Activated T-cell treated with anti-CD3 and anti-CD28 coated beads, Interleukin-2, amount 50 U/mL, for 24 hours (primary cell): Measurements from ENCODE around the gene AKAP6.

Experiments used
- DNase-seq: peaks from one replicate; pipeline ENCODE4 v3.0.0-alpha.2; 2020
- H3K27ac Mint-ChIP-seq: 2 replicates; pipeline ENCODE4 v1.8.0; 2020; ENCODE audit warnings: mild to moderate bottlenecking, mixed read lengths
- H3K27me3 Mint-ChIP-seq: 2 replicates; pipeline ENCODE4 v1.8.0; 2020; ENCODE audit warnings: mixed read lengths
- H3K36me3 Mint-ChIP-seq: 2 replicates; pipeline ENCODE4 v1.8.0; 2020; ENCODE audit warnings: low read depth, mixed read lengths
- H3K4me1 Mint-ChIP-seq: 2 replicates; pipeline ENCODE4 v1.8.0; 2020; ENCODE audit warnings: low read depth, mixed read lengths
- H3K4me3 Mint-ChIP-seq: 2 replicates; pipeline ENCODE4 v1.8.0; 2020; ENCODE audit warnings: mild to moderate bottlenecking, moderate library complexity, mixed read lengths
- H3K9me3 Mint-ChIP-seq: 2 replicates; pipeline ENCODE4 v1.8.0; 2020; ENCODE audit warnings: mixed read lengths

Gene AKAP6

GRCh38 chr14:32536175-32536574 lies 207.1 kb downstream of the AKAP6 start:
- H3K27me3 Mint-ChIP-seq = no peaks in the 10 kb centered on the region
- H3K9me3 Mint-ChIP-seq = no peaks in the 10 kb centered on the region
- no peak for DNase-seq
- no peaks in the 10 kb centered on the region for H3K36me3 Mint-ChIP-seq
- H3K4me1 Mint-ChIP-seq = no peaks in the 10 kb centered on the region
- no peak overlapping the region for H3K4me3 Mint-ChIP-seq
- no peak overlapping the region for H3K27ac Mint-ChIP-seq

GRCh38 chr14:32537166-32537565 lies 208.1 kb downstream of the AKAP6 start:
- no peak for DNase-seq
- H3K27ac Mint-ChIP-seq = no peak overlapping the region
- no peak overlapping the region for H3K4me3 Mint-ChIP-seq
- H3K4me1 Mint-ChIP-seq = no peaks in the 10 kb centered on the region
- H3K27me3 Mint-ChIP-seq = no peaks in the 10 kb centered on the region
- no peaks in the 10 kb centered on the region for H3K9me3 Mint-ChIP-seq
- H3K36me3 Mint-ChIP-seq = no peaks in the 10 kb centered on the region

- Mint-ChIP-seq H3K27me3 (no peaks in the 10 kb centered on the region), H3K4me3 (no peak overlapping the region), H3K27ac (no peak overlapping the region), H3K36me3 (no peaks in the 10 kb centered on the region), H3K4me1 (no peaks in the 10 kb centered on the region), H3K9me3 (no peaks in the 10 kb centered on the region)
- DNase-seq = no peak
These were observed 213.4 kb downstream of the AKAP6 start for GRCh38 chr14:32542507-32542906.

GRCh38 chr14:32545095-32545494 lies 216.0 kb downstream of the AKAP6 start:
- H3K4me1 Mint-ChIP-seq = no peaks in the 10 kb centered on the region
- no peaks in the 10 kb centered on the region for H3K27me3 Mint-ChIP-seq
- no peaks in the 10 kb centered on the region for H3K36me3 Mint-ChIP-seq
- H3K4me3 Mint-ChIP-seq = no peak overlapping the region
- no peak for DNase-seq
- H3K9me3 Mint-ChIP-seq = no peaks in the 10 kb centered on the region
- H3K27ac Mint-ChIP-seq = no peak overlapping the region

GRCh38 chr14:32545506-32546210 lies 216.6 kb downstream of the AKAP6 start:
- H3K27me3 Mint-ChIP-seq = no peaks in the 10 kb centered on the region
- no peak for DNase-seq
- H3K36me3 Mint-ChIP-seq = no peaks in the 10 kb centered on the region
- no peak overlapping the region for H3K27ac Mint-ChIP-seq
- no peaks in the 10 kb centered on the region for H3K9me3 Mint-ChIP-seq
- no peaks in the 10 kb centered on the region for H3K4me1 Mint-ChIP-seq
- no peak overlapping the region for H3K4me3 Mint-ChIP-seq

- Mint-ChIP-seq H3K27ac (no peak overlapping the region), H3K4me1 (no peaks in the 10 kb centered on the region)
These were observed 217.1 kb downstream of the AKAP6 start for GRCh38 chr14:32546246-32546645.

GRCh38 chr14:32552766-32553165 lies 223.7 kb downstream of the AKAP6 start:
- DNase-seq = no peak
- no peaks in the 10 kb centered on the region for H3K27me3 Mint-ChIP-seq

More at GRCh38 chr14:32546246-32546645, 217.1 kb downstream of the AKAP6 start:
- no peak overlapping the region for H3K4me3 Mint-ChIP-seq
- no peaks in the 10 kb centered on the region for H3K27me3 Mint-ChIP-seq
- no peak for DNase-seq
- no peaks in the 10 kb centered on the region for H3K9me3 Mint-ChIP-seq
- H3K36me3 Mint-ChIP-seq = no peaks in the 10 kb centered on the region

GRCh38 chr14:32559048-32559447 lies 229.9 kb downstream of the AKAP6 start:
- Mint-ChIP-seq H3K4me1 (no peaks in the 10 kb centered on the region), H3K9me3 (no peaks in the 10 kb centered on the region), H3K27me3 (no peaks in the 10 kb centered on the region), H3K4me3 (no peak overlapping the region), H3K36me3 (no peaks in the 10 kb centered on the region), H3K27ac (no peak overlapping the region)
- no peak for DNase-seq

More at GRCh38 chr14:32552766-32553165, 223.7 kb downstream of the AKAP6 start:
- Mint-ChIP-seq H3K4me3 (no peak overlapping the region), H3K9me3 (no peaks in the 10 kb centered on the region), H3K4me1 (no peaks in the 10 kb centered on the region), H3K27ac (no peak overlapping the region), H3K36me3 (no peaks in the 10 kb centered on the region)

- H3K4me1 Mint-ChIP-seq = peaks cover 4% of the 10 kb centered on the region
- no peaks in the 10 kb centered on the region for H3K36me3 Mint-ChIP-seq
- no peaks in the 10 kb centered on the region for H3K27me3 Mint-ChIP-seq
- no peak overlapping the region for H3K27ac Mint-ChIP-seq
- H3K9me3 Mint-ChIP-seq = no peaks in the 10 kb centered on the region
- no peak overlapping the region for H3K4me3 Mint-ChIP-seq
- no peak for DNase-seq
These were observed 230.5 kb downstream of the AKAP6 start for GRCh38 chr14:32559590-32559989.

GRCh38 chr14:32560209-32560857 lies 231.2 kb downstream of the AKAP6 start:
- Mint-ChIP-seq H3K27ac (no peak overlapping the region), H3K27me3 (no peaks in the 10 kb centered on the region), H3K36me3 (no peaks in the 10 kb centered on the region), H3K9me3 (no peaks in the 10 kb centered on the region), H3K4me3 (no peak overlapping the region), H3K4me1 (peaks cover 11% of the 10 kb centered on the region)
- DNase-seq = no peak

- no peaks in the 10 kb centered on the region for H3K9me3 Mint-ChIP-seq
- peaks cover 12% of the 10 kb centered on the region for H3K4me1 Mint-ChIP-seq
- H3K27ac Mint-ChIP-seq = no peak overlapping the region
- H3K27me3 Mint-ChIP-seq = no peaks in the 10 kb centered on the region
- H3K4me3 Mint-ChIP-seq = no peak overlapping the region
- no peak for DNase-seq
- H3K36me3 Mint-ChIP-seq = no peaks in the 10 kb centered on the region
These were observed 232.4 kb downstream of the AKAP6 start for GRCh38 chr14:32561520-32561919.

GRCh38 chr14:32564596-32564995 lies 235.5 kb downstream of the AKAP6 start:
- no peak overlapping the region for H3K4me3 Mint-ChIP-seq
- H3K4me1 Mint-ChIP-seq = peaks cover 12% of the 10 kb centered on the region
- H3K36me3 Mint-ChIP-seq = no peaks in the 10 kb centered on the region
- no peak overlapping the region for H3K27ac Mint-ChIP-seq
- H3K27me3 Mint-ChIP-seq = no peaks in the 10 kb centered on the region
- no peaks in the 10 kb centered on the region for H3K9me3 Mint-ChIP-seq
- DNase-seq = no peak

GRCh38 chr14:32565256-32565655 lies 236.2 kb downstream of the AKAP6 start:
- H3K4me3 Mint-ChIP-seq = no peak overlapping the region
- DNase-seq = no peak
- no peaks in the 10 kb centered on the region for H3K9me3 Mint-ChIP-seq

GRCh38 chr14:32567543-32568384 lies 238.7 kb downstream of the AKAP6 start:
- Mint-ChIP-seq H3K4me3 (no peak overlapping the region), H3K4me1 (peaks cover 12% of the 10 kb centered on the region), H3K27me3 (no peaks in the 10 kb centered on the region), H3K27ac (no peak overlapping the region), H3K9me3 (no peaks in the 10 kb centered on the region), H3K36me3 (no peaks in the 10 kb centered on the region)
- DNase-seq = no peak

More at GRCh38 chr14:32565256-32565655, 236.2 kb downstream of the AKAP6 start:
- no peak overlapping the region for H3K27ac Mint-ChIP-seq
- no peaks in the 10 kb centered on the region for H3K36me3 Mint-ChIP-seq
- H3K27me3 Mint-ChIP-seq = no peaks in the 10 kb centered on the region
- H3K4me1 Mint-ChIP-seq = peaks cover 12% of the 10 kb centered on the region

GRCh38 chr14:32571551-32571950 lies 242.5 kb downstream of the AKAP6 start:
- Mint-ChIP-seq H3K36me3 (no peaks in the 10 kb centered on the region), H3K4me1 (no peaks in the 10 kb centered on the region), H3K27ac (no peak overlapping the region), H3K27me3 (peaks cover 10% of the 10 kb centered on the region), H3K9me3 (no peaks in the 10 kb centered on the region), H3K4me3 (no peak overlapping the region)
- DNase-seq = no peak
